Suprapubic skin (tissue), 4 donors: ENCODE data around the gene HS3ST6. TPM values are rescaled to one million over a fixed set of nuclear protein-coding genes. Genes with fewer than 3 reads are reported as not detected.
"Not testable (repeated sequence)": the region's sequence is repeated elsewhere in the genome, so short reads cannot be mapped to it uniquely, and the experiment has no call there.

ENCODE experiments used
- DNase-seq, 2 donors: peaks; one replicate each; pipeline ENCODE4 v3.0.0-alpha.2; 2019; ENCODE audit warnings: low spot score in 2 of 2
- H3K27ac ChIP-seq: fragments of 200-600 bp; sonication (generic); one replicate; pipeline ENCODE4 v1.5.1; 2019
- H3K27me3 ChIP-seq: fragments of 200-600 bp; sonication (generic); one replicate; pipeline ENCODE4 v1.5.1; 2019
- H3K36me3 ChIP-seq: fragments of 200-600 bp; sonication (generic); one replicate; pipeline ENCODE4 v1.5.1; 2019
- H3K4me1 ChIP-seq: fragments of 200-600 bp; sonication (generic); one replicate; pipeline ENCODE4 v1.5.1; 2019
- H3K4me3 ChIP-seq: fragments of 200-600 bp; sonication (generic); one replicate; pipeline ENCODE4 v1.5.1; 2019; ENCODE audit warnings: mild to moderate bottlenecking
- H3K9me3 ChIP-seq: fragments of 200-600 bp; sonication (generic); one replicate; pipeline ENCODE4 v1.5.1; 2019
- EP300 ChIP-seq: sonication (generic); formaldehyde crosslinking; IDR thresholded peaks from one replicate; pipeline ENCODE4 v1.6.1; 2017; ENCODE audit warnings: antibody characterized with exemption
- POLR2A ChIP-seq, 2 donors: fragments of 450-650 bp; IDR thresholded peaks; one replicate each; pipeline ENCODE4 v1.6.1; 2017; ENCODE audit warnings: antibody characterized with exemption in 2 of 2, mild to moderate bottlenecking in 2 of 2, moderate library complexity in 2 of 2
- POLR2AphosphoS5 ChIP-seq, 3 donors: sonication (generic); formaldehyde crosslinking; IDR thresholded peaks; one replicate each; pipeline ENCODE4 v1.6.1; 2017; ENCODE audit warnings: antibody characterized with exemption in 3 of 3
- WGBS: methylation state at CpG from one replicate; pipeline ENCODE4 v1.1.5; 2018; 5-methylcytosine and 5-hydroxymethylcytosine counted together
- total RNA-seq, 4 donors: library from RNA; depleted of rRNA; stranded (reverse); fragments of >200 nt; gene quantifications; one replicate each; pipeline ENCODE4 v1.1.0, GENCODE V29; 2016
- TF ChIP-seq, protein P1 (sequence below), 2 donors: fragments of 200-600 bp in 1 of 2; fragments of 450-650 bp in 1 of 2; sonication (generic) in 1 of 2; IDR thresholded peaks; one replicate each; pipeline ENCODE4 v1.5.1; 2016 to 2019; ENCODE audit warnings: antibody characterized with exemption in 2 of 2, mild to moderate bottlenecking in 1 of 2, moderate library complexity in 1 of 2

Gene HS3ST6
- total RNA-seq, 4 donors from 2014 or later: 28.5 to 76.7 (median 58.5) TPM

DNA sequence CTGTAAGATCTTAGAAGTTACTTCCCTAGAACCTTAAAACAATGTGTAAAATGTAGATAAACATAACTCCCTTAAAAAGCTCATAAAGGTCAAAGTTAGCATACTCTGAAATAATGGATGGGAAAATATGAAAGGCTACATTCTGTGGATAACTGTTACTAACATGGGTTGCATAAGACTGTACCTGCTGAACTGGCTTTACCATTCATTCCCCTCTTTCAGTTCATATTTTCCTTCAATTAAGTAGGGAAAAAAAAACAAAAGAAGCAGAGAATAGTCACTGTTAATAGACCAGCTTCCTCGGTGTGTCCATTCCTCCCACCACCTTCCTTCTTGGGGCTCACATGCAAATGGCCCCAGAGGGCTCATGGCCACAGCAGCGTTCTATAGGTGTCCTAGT, 38.7 kb downstream of the HS3ST6 start:
- TF ChIP-seq, protein P1, sequence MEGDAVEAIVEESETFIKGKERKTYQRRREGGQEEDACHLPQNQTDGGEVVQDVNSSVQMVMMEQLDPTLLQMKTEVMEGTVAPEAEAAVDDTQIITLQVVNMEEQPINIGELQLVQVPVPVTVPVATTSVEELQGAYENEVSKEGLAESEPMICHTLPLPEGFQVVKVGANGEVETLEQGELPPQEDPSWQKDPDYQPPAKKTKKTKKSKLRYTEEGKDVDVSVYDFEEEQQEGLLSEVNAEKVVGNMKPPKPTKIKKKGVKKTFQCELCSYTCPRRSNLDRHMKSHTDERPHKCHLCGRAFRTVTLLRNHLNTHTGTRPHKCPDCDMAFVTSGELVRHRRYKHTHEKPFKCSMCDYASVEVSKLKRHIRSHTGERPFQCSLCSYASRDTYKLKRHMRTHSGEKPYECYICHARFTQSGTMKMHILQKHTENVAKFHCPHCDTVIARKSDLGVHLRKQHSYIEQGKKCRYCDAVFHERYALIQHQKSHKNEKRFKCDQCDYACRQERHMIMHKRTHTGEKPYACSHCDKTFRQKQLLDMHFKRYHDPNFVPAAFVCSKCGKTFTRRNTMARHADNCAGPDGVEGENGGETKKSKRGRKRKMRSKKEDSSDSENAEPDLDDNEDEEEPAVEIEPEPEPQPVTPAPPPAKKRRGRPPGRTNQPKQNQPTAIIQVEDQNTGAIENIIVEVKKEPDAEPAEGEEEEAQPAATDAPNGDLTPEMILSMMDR (IDR thresholded peaks at IDR 0.05): no peak
- TF ChIP-seq POLR2A (IDR thresholded peaks at IDR 0.05) (no peak), EP300 (no peak), POLR2AphosphoS5 (IDR thresholded peaks at IDR 0.05) (no peak)
- DNase-seq: no peak
- H3K27ac ChIP-seq: no peak overlapping the region
- H3K27me3 ChIP-seq: peaks cover 22% of the 10 kb centered on the region
- H3K9me3 ChIP-seq: no peaks in the 10 kb centered on the region
- 62% methylated on average over 2 of the region's 2 CpGs for WGBS
- H3K36me3 ChIP-seq: no peaks in the 10 kb centered on the region
- no peak overlapping the region for H3K4me3 ChIP-seq
- no peaks in the 10 kb centered on the region for H3K4me1 ChIP-seq

DNA sequence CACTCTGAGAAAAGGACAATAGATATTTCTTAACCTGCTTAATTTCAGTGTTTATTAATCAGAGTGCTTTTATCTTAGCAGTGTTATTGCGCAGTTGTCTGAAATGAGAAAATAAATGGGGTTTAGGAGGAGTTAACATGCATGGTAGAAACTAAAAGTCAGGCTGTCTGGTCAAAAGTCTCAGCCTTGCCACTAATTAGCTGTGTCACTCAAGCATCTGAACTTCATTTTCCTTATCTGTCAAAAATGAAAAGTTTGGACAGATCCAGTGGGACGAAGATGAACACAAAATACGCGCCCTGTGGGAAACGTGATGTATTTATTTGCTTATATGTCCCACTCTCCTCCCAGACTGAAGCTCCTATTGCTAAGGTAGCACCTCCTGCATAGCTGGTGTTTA, 40.0 kb downstream of the HS3ST6 start:
- H3K27ac ChIP-seq: no peak overlapping the region
- no peaks in the 10 kb centered on the region for H3K36me3 ChIP-seq
- WGBS: 79% methylated on average over 5 of the region's 5 CpGs
- no peak for DNase-seq
- no peaks in the 10 kb centered on the region for H3K4me1 ChIP-seq
- peaks cover 22% of the 10 kb centered on the region for H3K27me3 ChIP-seq
- no peak for TF ChIP-seq POLR2A (IDR thresholded peaks at IDR 0.05)
- H3K4me3 ChIP-seq: no peak overlapping the region
- H3K9me3 ChIP-seq: no peaks in the 10 kb centered on the region

DNA sequence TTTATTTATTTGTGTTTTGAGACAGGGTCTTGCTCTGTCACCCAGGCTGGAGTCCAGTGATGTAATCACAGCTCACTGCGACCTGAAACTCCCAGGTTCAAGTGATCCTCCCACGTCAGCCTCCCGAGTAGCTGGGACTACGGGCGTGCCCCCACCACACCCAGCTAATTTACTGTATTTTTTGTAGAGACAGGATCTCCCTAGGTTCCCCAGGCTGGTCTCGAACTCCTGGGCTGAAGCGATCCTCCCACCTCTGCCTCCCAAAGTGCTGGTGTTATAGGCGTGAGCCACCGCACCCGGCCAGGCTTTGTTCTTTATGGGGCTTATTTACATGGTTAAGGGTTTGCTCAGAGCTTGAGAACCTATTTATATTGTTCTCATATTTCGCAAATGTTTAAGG, 40.4 kb downstream of the HS3ST6 start:
- TF ChIP-seq POLR2A (IDR thresholded peaks at IDR 0.05) (no peak), POLR2AphosphoS5 (IDR thresholded peaks at IDR 0.05) (no peak), EP300 (no peak)
- TF ChIP-seq, protein P1 (IDR thresholded peaks at IDR 0.05): no peak
- peaks cover 21% of the 10 kb centered on the region for H3K27me3 ChIP-seq

GRCh38 chr16:1877089-1877488, 41.1 kb downstream of the HS3ST6 start:
- peak in 1 of 2 donors; percentile 20 for DNase-seq
- H3K27me3 ChIP-seq: peaks cover 28% of the 10 kb centered on the region
- WGBS: 60% methylated on average over 6 of the region's 6 CpGs
- peaks cover 4% of the 10 kb centered on the region for H3K4me1 ChIP-seq
- no peak for TF ChIP-seq POLR2A (IDR thresholded peaks at IDR 0.05)
- TF ChIP-seq, protein P1 (IDR thresholded peaks at IDR 0.05): no peak
- no peak for TF ChIP-seq POLR2AphosphoS5 (IDR thresholded peaks at IDR 0.05)
- TF ChIP-seq EP300: no peak
- H3K36me3 ChIP-seq: no peaks in the 10 kb centered on the region
- H3K9me3 ChIP-seq: no peaks in the 10 kb centered on the region
- H3K4me3 ChIP-seq: no peak overlapping the region
- H3K27ac ChIP-seq: no peak overlapping the region

More for the DNA sequence above, 40.4 kb downstream of the HS3ST6 start:
- H3K36me3 ChIP-seq: no peaks in the 10 kb centered on the region
- no peak overlapping the region for H3K27ac ChIP-seq
- no peak overlapping the region for H3K4me3 ChIP-seq
- no peaks in the 10 kb centered on the region for H3K4me1 ChIP-seq
- H3K9me3 ChIP-seq: no peaks in the 10 kb centered on the region
- DNase-seq: peak in 1 of 2 donors; percentile 21
- 63% methylated on average over 11 of the region's 11 CpGs for WGBS

DNA sequence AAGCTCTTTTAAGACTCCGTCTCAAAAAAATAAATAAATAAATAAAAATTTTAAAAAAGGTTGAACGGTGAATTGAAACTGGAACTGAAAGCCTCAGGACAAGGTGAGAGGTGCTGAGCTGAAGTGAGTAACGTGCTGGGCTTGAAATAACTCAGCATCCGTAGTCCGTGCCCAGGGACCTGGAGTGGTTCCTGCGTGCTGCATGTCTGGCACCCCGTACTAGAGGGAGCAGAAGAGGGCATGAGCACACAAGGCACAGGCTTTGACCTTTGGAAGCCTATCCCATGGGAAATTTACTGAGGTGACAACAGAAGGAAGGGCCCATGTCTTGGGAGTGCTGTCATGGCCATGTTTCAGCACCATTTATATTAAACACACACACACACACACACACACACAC, 41.7 kb downstream of the HS3ST6 start:
- 77% methylated on average over 7 of the region's 7 CpGs for WGBS
- Histone ChIP-seq H3K27me3 (peaks cover 32% of the 10 kb centered on the region), H3K36me3 (no peaks in the 10 kb centered on the region), H3K9me3 (no peaks in the 10 kb centered on the region), H3K4me3 (no peak overlapping the region), H3K27ac (no peak overlapping the region), H3K4me1 (peaks cover 7% of the 10 kb centered on the region)
- peak in 1 of 2 donors; percentile 47 for DNase-seq
- TF ChIP-seq, protein P1 (IDR thresholded peaks at IDR 0.05): no peak
- TF ChIP-seq POLR2A (IDR thresholded peaks at IDR 0.05): no peak
- TF ChIP-seq POLR2AphosphoS5 (IDR thresholded peaks at IDR 0.05): no peak
- no peak for TF ChIP-seq EP300

DNA sequence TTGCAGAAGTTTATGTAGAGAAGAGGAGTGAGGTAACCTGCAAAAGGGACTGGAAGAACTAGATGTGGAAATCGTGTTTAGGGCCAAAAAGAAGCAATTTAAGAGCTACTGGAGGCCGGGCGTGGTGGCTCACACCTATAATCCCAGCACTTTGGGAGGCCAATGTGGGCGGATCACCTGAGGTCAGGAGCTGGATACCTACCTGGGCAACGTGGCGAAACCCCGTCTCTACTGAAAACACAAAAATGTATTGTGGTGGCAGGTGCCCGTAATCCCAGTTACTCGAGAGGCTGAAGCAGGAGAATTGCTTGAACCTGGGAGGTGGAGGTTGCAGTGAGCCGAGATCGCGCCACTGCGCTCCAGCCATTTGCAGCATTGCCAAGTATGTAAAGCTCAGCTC, 42.1 kb downstream of the HS3ST6 start:
- WGBS: 89% methylated on average over 13 of the region's 13 CpGs
- H3K27me3 ChIP-seq: peaks cover 32% of the 10 kb centered on the region
- not testable (repeated sequence) for H3K4me1 ChIP-seq

More for the DNA sequence above, 42.1 kb downstream of the HS3ST6 start:
- peak in 1 of 2 donors; percentile 35 for DNase-seq
- H3K9me3 ChIP-seq, H3K27ac ChIP-seq, H3K4me3 ChIP-seq, H3K36me3 ChIP-seq: not testable (repeated sequence)
